ENCODE data around the gene TBXAS1. TPM values are rescaled to one million over a fixed set of nuclear protein-coding genes. Genes with fewer than 3 reads are reported as not detected.
"Not testable (repeated sequence)": the region's sequence is repeated elsewhere in the genome, so short reads cannot be mapped to it uniquely, and the experiment has no call there.

The TBXAS1 gene
- total RNA-seq, 4 donors from 2014 or later = 6.2 to 23.0 (median 11.8) TPM

GRCh38 chr7:139842401-139843210 is 13.5 kb downstream of the TBXAS1 start:
- Histone ChIP-seq H3K27ac (no peak overlapping the region), H3K4me1 (no peaks in the 10 kb centered on the region), H3K27me3 (no peaks in the 10 kb centered on the region), H3K36me3 (no peaks in the 10 kb centered on the region), H3K4me3 (no peak overlapping the region), H3K9me3 (no peaks in the 10 kb centered on the region)
- 73 to 79% methylated on average over 10 to 12 of the region's 15 CpGs for WGBS, 2 donors (ENCODE audit: low coverage in 1 of 2)
- ATAC-seq = no peak
- TF ChIP-seq POLR2AphosphoS5 (IDR thresholded peaks at IDR 0.05) (no peak), POLR2A (IDR thresholded peaks at IDR 0.05) (no peak), CTCF (IDR thresholded peaks at IDR 0.05) (no peak), EP300 (IDR thresholded peaks at IDR 0.05) (no peak)

GRCh38 chr7:139843211-139843537 is 14.1 kb downstream of the TBXAS1 start:
- not testable (repeated sequence) for H3K36me3 ChIP-seq, H3K4me1 ChIP-seq, H3K4me3 ChIP-seq, ATAC-seq, H3K9me3 ChIP-seq, H3K27me3 ChIP-seq, H3K27ac ChIP-seq
- 88 to 100% methylated on average over 1 of the region's 4 CpGs for WGBS, 2 donors (ENCODE audit: low coverage in 1 of 2)

- Histone ChIP-seq H3K36me3 (no peaks in the 10 kb centered on the region), H3K27me3 (no peaks in the 10 kb centered on the region), H3K9me3 (no peaks in the 10 kb centered on the region), H3K27ac (no peak overlapping the region), H3K4me3 (no peak overlapping the region), H3K4me1 (no peaks in the 10 kb centered on the region)
- WGBS, 2 donors (ENCODE audit: low coverage in 1 of 2) = 49 to 76% methylated on average over 3 of the region's 4 CpGs
- no peak for ATAC-seq
- TF ChIP-seq EP300 (IDR thresholded peaks at IDR 0.05) (no peak), POLR2AphosphoS5 (IDR thresholded peaks at IDR 0.05) (no peak), CTCF (IDR thresholded peaks at IDR 0.05) (no peak), POLR2A (IDR thresholded peaks at IDR 0.05) (no peak)
Measured at GRCh38 chr7:139844779-139845442, 15.8 kb downstream of the TBXAS1 start.

- Histone ChIP-seq H3K27me3 (no peaks in the 10 kb centered on the region), H3K4me3 (no peak overlapping the region), H3K36me3 (no peaks in the 10 kb centered on the region), H3K27ac (no peak overlapping the region), H3K9me3 (no peaks in the 10 kb centered on the region), H3K4me1 (no peaks in the 10 kb centered on the region)
- no peak for ATAC-seq
- TF ChIP-seq POLR2AphosphoS5 (IDR thresholded peaks at IDR 0.05) (no peak), CTCF (IDR thresholded peaks at IDR 0.05) (no peak), POLR2A (IDR thresholded peaks at IDR 0.05) (no peak), EP300 (IDR thresholded peaks at IDR 0.05) (no peak)
- WGBS, 2 donors (ENCODE audit: low coverage in 1 of 2) = 71 to 75% methylated on average over 3 to 4 of the region's 4 CpGs
Measured at GRCh38 chr7:139845443-139845805, 16.4 kb downstream of the TBXAS1 start.

- 64 to 88% methylated on average over 2 to 4 of the region's 4 CpGs for WGBS, 2 donors (ENCODE audit: low coverage in 1 of 2)
- ATAC-seq = no peak
- no peaks in the 10 kb centered on the region for H3K36me3 ChIP-seq
Measured at GRCh38 chr7:139846297-139846696, 17.2 kb downstream of the TBXAS1 start.

More at GRCh38 chr7:139846297-139846696, 17.2 kb downstream of the TBXAS1 start:
- H3K4me1 ChIP-seq = no peaks in the 10 kb centered on the region
- H3K4me3 ChIP-seq = no peak overlapping the region
- H3K9me3 ChIP-seq = no peaks in the 10 kb centered on the region
- no peaks in the 10 kb centered on the region for H3K27me3 ChIP-seq
- TF ChIP-seq EP300 (IDR thresholded peaks at IDR 0.05) (no peak), POLR2A (IDR thresholded peaks at IDR 0.05) (no peak), POLR2AphosphoS5 (IDR thresholded peaks at IDR 0.05) (no peak), CTCF (IDR thresholded peaks at IDR 0.05) (no peak)
- no peak overlapping the region for H3K27ac ChIP-seq
